HG03280 (cell line): ENCODE measurements around the gene SNX19.
A peak's percentile ranks its signal among the peaks of the same experiment; 100 is the strongest.

Experiments
- ATAC-seq: cut with Tn5 transposase; IDR thresholded peaks from one replicate; pipeline ENCODE4 v1.9.1; 2021; ENCODE audit warnings: mild to moderate bottlenecking, moderate library complexity; ENCODE audit not compliant: unreplicated experiment

Gene SNX19

GRCh38 chr11:130906616-130907015 is 9.7 kb downstream of the SNX19 start:
- ATAC-seq: no peak

DNA sequence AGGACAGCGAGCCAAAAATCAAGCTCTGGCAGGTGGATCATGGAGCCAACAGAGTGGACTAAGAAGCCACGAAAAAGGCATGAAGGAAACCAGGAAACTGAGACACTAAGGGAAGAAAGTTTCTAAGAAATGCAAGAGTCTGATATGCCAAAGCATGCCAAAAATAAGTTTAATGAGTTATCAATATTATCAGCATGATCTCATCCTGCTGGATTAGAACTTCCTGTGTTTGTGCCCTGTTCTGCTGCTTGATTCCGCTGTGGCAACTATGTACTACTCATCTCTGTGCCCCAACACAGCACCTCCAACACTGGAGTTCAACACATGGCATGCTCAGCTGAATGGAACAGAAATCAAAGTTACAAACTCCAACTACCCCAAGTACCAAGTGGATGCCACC is 10.8 kb downstream of the SNX19 start:
- ATAC-seq: no peak

- no peak for ATAC-seq
Observed at GRCh38 chr11:130904380-130904779, 11.9 kb downstream of the SNX19 start.

DNA sequence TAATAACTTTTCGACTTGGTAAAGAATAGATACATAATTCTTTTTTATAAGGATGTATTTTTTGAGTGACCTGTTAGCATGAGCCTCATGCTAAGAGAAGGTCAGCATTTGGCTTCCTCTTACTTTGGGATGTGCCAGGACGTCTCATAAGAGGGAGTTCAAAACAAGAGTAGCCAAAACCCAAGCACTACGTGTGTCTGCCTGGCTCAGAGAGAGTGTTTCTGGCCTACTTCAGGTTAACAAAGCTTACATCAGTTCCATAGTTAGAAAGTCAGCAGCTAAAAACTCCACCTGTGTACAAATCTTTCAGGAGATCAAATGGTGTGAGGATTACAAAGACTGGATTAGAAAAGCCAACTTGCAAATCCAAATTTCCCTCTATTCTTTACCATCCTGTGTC is 13.9 kb downstream of the SNX19 start:
- ATAC-seq: no peak

- no peak for ATAC-seq
Observed at GRCh38 chr11:130899106-130899505, 17.2 kb downstream of the SNX19 start.

GRCh38 chr11:130897262-130898182 is 18.8 kb downstream of the SNX19 start:
- ATAC-seq: no peak

GRCh38 chr11:130894322-130895025 is 21.8 kb downstream of the SNX19 start:
- ATAC-seq: peak; percentile 97

- no peak for ATAC-seq
Observed at GRCh38 chr11:130892861-130893260, 23.4 kb downstream of the SNX19 start.

DNA sequence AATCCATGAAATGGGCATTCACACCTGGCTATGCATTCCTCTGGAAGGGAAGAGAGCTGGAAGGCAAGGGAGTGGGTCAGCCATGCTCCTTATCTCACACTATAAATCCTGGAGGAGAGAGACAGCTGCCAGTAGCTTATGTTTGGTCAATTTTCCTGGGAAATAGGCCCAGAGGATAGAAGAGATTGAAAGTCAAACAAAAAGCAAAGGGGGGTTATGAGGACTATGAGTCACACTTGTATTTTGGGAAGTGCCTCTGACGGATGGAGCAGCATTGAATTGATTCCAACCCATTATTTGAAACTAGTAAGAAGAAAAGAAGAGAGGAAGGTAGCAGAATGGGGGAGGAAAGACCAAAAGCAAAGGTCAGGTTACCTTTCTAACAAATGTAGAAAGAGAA is 25.0 kb downstream of the SNX19 start:
- ATAC-seq: no peak

- ATAC-seq: no peak
Observed at GRCh38 chr11:130890039-130890745, 26.1 kb downstream of the SNX19 start.

GRCh38 chr11:130888790-130889189 is 27.5 kb downstream of the SNX19 start:
- no peak for ATAC-seq

DNA sequence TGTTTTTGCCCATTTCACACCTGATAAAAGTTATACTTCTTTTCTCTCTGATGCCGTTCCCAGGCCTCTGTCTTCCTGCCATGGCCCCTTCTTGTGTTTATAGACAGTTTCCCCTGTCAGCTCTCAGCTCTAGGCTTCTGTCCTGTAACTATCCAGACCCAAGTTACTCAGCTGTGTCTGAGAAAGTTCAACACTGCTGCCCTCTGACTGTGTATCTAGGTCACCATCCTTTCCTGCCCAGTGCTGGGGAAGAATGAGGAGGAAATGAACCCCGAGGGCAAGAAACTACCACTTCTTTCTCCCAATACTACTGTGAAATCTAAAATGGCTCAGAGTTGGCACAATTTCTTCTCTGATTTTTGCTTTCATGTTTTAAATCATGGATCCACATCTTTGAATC is 29.6 kb downstream of the SNX19 start:
- no peak for ATAC-seq

DNA sequence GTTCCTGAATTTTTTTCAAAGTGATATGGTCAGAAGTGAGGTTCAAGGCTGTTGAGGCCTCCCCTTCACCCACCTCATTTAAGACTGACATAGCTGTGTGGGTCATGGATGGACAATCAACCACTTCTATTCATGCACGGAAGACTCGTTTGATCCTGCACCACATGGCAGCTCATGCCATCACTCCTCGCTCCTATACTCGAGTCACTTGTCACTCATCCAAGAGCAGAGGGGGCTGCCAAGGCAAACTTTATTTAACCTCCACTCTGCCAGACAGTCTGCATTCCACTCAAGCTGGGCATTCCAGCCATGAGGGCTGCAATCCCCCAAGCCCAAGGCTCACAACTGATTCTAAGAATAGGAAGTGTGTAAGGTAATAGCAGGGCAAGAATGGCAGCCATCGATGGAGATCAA is 34.1 kb downstream of the SNX19 start:
- ATAC-seq: no peak

GRCh38 chr11:130881475-130882137 is 34.7 kb downstream of the SNX19 start:
- no peak for ATAC-seq

DNA sequence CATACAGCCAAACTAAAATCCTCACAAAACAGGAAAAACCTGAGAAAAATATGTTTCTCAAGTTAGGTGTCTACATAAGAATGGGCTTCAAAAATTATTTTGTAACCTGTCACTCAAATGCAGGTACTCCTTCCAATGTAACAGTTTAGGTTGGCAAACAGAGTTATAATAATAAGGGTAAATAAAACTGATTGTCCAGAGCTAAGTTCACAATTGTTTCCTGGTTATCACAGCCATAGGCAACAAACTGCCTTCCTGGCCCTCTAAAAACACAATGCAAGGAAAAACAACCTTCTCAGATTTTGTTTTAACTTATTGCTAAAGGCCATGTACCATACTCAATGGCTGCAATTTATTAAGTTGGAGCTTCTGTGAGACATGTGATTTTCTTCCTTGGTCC is 36.4 kb downstream of the SNX19 start:
- ATAC-seq: no peak

- ATAC-seq: no peak
Observed at GRCh38 chr11:130876931-130877915, 39.1 kb downstream of the SNX19 start.

- ATAC-seq: no peak
Observed at GRCh38 chr11:130876100-130876499, 40.2 kb downstream of the SNX19 start.

- ATAC-seq: no peak
Observed at GRCh38 chr11:130874955-130875531, 41.2 kb downstream of the SNX19 start.

GRCh38 chr11:130874396-130874795 is 41.9 kb downstream of the SNX19 start:
- ATAC-seq: no peak
